ENCODE measurements around the gene FGF12.

GRCh38 chr3:192501401-192501800 is 225.9 kb downstream of the FGF12 start:
- TF ChIP-seq, protein P1, sequence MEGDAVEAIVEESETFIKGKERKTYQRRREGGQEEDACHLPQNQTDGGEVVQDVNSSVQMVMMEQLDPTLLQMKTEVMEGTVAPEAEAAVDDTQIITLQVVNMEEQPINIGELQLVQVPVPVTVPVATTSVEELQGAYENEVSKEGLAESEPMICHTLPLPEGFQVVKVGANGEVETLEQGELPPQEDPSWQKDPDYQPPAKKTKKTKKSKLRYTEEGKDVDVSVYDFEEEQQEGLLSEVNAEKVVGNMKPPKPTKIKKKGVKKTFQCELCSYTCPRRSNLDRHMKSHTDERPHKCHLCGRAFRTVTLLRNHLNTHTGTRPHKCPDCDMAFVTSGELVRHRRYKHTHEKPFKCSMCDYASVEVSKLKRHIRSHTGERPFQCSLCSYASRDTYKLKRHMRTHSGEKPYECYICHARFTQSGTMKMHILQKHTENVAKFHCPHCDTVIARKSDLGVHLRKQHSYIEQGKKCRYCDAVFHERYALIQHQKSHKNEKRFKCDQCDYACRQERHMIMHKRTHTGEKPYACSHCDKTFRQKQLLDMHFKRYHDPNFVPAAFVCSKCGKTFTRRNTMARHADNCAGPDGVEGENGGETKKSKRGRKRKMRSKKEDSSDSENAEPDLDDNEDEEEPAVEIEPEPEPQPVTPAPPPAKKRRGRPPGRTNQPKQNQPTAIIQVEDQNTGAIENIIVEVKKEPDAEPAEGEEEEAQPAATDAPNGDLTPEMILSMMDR (IDR thresholded peaks at IDR 0.05), result no peak
- TF ChIP-seq POLR2AphosphoS5 (IDR thresholded peaks at IDR 0.05; ENCODE audit: low read depth, low read length), result no peak
- no peak for TF ChIP-seq REST (IDR thresholded peaks at IDR 0.05; ENCODE audit: insufficient read depth in 1 of 2, low read depth in 2 of 2, low read length in 1 of 2)

Data from Panc1 (cell line).